Activated naive CD4-positive, alpha-beta T cell treated with anti-CD3 and anti-CD28 coated beads, Interleukin-2, amount 50 U/mL, for 24 hours (primary cell): ENCODE results near the gene ATR.
"Not testable (repeated sequence)": the region's sequence is repeated elsewhere in the genome, so short reads cannot be mapped to it uniquely, and the experiment has no call there.

Source experiments
- H3K27ac Mint-ChIP-seq: one replicate; pipeline ENCODE4 v1.8.0; 2021; ENCODE audit warnings: mild to moderate bottlenecking, mixed read lengths
- H3K27me3 Mint-ChIP-seq: one replicate; pipeline ENCODE4 v1.8.0; 2021; ENCODE audit warnings: mixed read lengths
- H3K36me3 Mint-ChIP-seq: one replicate; pipeline ENCODE4 v1.8.0; 2021; ENCODE audit warnings: mixed read lengths
- H3K4me1 Mint-ChIP-seq: one replicate; pipeline ENCODE4 v1.8.0; 2021; ENCODE audit warnings: mixed read lengths
- H3K4me3 Mint-ChIP-seq: one replicate; pipeline ENCODE4 v1.8.0; 2021; ENCODE audit warnings: mild to moderate bottlenecking, mixed read lengths
- H3K9me3 Mint-ChIP-seq: one replicate; pipeline ENCODE4 v1.8.0; 2021; ENCODE audit warnings: mixed read lengths

ATR gene

DNA sequence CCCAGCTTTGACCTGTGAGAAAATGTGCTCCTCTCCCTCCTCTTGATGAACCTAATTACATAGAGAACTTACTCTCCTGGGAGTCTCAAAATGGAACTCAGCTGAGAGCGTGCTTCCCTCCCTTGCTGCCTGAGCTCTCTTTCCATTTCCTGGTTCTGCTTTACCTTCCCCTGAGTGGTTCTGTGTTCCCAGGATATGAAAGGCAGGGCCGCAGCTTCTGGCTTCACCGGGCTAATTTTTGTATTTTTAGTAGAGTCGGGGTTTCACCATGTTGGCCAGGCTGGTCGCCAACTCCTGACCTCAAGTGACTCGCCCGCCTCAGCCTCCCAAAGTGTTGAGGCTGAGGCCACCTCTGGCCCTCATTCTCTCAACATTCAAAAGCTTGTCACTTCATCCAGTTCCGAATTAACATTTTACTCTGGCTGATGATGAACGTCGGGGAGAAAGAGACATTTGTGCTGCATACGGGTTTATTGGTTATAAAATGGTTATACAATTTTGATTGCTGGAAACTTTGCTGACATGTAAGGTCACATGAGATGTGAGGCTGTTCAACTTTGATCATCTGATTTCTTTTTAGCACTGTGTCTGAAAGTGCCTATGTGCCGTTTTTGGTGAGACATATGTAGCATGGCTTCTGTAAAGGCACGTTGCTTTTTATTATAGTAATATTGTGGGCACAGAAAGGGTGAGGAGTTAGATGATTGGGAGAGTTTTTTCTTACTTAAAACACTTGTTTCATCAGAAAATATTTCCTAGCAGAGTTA lies 24.3 kb upstream of the ATR start:
- no peak overlapping the region for H3K4me3 Mint-ChIP-seq

GRCh38 chr3:142601713-142602112 lies 23.2 kb upstream of the ATR start:
- Mint-ChIP-seq H3K4me3 (no peak overlapping the region), H3K36me3 (no peaks in the 10 kb centered on the region), H3K4me1 (peaks cover 13% of the 10 kb centered on the region), H3K27me3 (no peaks in the 10 kb centered on the region), H3K27ac (no peak overlapping the region), H3K9me3 (no peaks in the 10 kb centered on the region)

More for the DNA sequence above, 24.3 kb upstream of the ATR start:
- Mint-ChIP-seq H3K27ac (no peak overlapping the region), H3K4me1 (peaks cover 5% of the 10 kb centered on the region), H3K27me3 (no peaks in the 10 kb centered on the region), H3K36me3 (no peaks in the 10 kb centered on the region), H3K9me3 (no peaks in the 10 kb centered on the region)

DNA sequence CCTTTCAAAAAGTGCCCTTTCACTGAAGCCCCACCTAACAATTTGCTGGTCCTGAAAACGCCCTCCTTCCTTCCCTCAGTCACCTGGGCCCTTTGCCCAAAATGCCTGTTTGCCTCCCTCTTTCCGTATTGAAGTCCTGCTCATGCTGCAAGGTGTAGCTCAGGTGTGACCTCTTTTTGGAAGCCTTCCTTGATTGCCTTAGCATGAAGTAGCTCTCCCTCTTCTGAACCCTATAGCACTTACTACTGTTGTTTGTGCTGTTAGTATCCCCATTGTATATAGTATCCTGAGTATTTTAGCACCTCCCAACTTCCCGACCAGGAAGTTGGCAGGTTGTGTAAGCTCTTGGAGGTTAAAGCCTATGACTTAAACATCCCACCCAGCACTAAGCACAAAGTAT lies 19.4 kb upstream of the ATR start:
- Mint-ChIP-seq H3K9me3 (no peaks in the 10 kb centered on the region), H3K27ac (peak overlapping the region; percentile 80), H3K36me3 (no peaks in the 10 kb centered on the region), H3K27me3 (no peaks in the 10 kb centered on the region), H3K4me1 (peaks cover 21% of the 10 kb centered on the region), H3K4me3 (peak overlapping the region; percentile 55)

DNA sequence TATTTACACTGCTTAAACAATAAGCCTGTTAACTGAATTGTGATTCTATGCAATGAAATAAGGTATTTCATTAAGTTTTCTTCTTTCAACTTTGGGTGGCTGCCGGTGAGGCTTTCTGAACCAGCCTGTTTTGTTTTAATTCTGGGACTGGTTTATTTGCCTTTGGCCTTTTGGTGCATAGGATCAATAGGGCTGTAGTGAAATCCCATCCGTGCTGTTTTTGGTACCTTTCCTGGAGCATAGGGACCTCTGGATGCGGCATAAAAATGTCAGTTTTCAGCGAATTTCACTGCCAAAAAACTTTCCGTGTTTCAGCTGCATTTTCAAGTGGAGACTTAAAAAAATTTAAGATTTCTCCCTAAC lies 18.2 kb upstream of the ATR start:
- H3K36me3 Mint-ChIP-seq, result no peaks in the 10 kb centered on the region
- H3K27me3 Mint-ChIP-seq, result no peaks in the 10 kb centered on the region
- peaks cover 21% of the 10 kb centered on the region for H3K4me1 Mint-ChIP-seq
- H3K4me3 Mint-ChIP-seq, result peak overlapping the region; percentile 97
- no peak overlapping the region for H3K27ac Mint-ChIP-seq
- H3K9me3 Mint-ChIP-seq, result no peaks in the 10 kb centered on the region

- Mint-ChIP-seq H3K9me3 (no peaks in the 10 kb centered on the region), H3K36me3 (no peaks in the 10 kb centered on the region), H3K27ac (peak within 1 kb of the TSS; percentile 92), H3K4me1 (peaks cover 21% of the 10 kb centered on the region), H3K27me3 (no peaks in the 10 kb centered on the region), H3K4me3 (peak within 1 kb of the TSS; percentile 97)
These were observed 17.6 kb upstream of the ATR start, which contains the start of gene PLS1 for GRCh38 chr3:142595951-142596725. Gene PLS1, plus strand, starts transcription at chr3:142596393. Its CDS starts 67,845 bp downstream, at chr3:142664238.

GRCh38 chr3:142595581-142595950 lies 17.0 kb upstream of the ATR start:
- Mint-ChIP-seq H3K36me3 (no peaks in the 10 kb centered on the region), H3K4me3 (peak overlapping the region; percentile 97), H3K4me1 (peaks cover 21% of the 10 kb centered on the region), H3K9me3 (no peaks in the 10 kb centered on the region), H3K27ac (peak overlapping the region; percentile 92), H3K27me3 (no peaks in the 10 kb centered on the region)

GRCh38 chr3:142595141-142595540 lies 16.6 kb upstream of the ATR start:
- Mint-ChIP-seq H3K27ac (no peak overlapping the region), H3K27me3 (no peaks in the 10 kb centered on the region), H3K36me3 (no peaks in the 10 kb centered on the region), H3K9me3 (no peaks in the 10 kb centered on the region), H3K4me1 (peaks cover 21% of the 10 kb centered on the region), H3K4me3 (peak overlapping the region; percentile 97)

DNA sequence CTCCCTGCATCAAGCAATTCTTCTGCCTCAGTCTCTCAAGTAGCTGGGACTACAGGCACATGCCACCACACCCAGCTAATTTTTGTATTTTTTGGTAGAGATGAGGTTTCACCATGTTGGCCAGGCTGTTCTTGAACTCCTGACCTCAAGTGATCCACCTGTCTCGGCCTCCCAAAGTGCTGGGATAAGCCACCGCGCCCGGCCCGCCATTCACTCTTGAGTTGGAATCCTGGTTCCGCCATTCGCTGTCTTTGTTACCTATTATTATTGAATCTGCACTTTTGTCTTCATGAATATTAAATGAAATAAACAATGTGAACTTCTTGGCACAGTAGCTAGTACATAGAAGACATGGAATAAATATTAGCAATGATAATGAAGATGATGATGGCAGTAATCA lies 13.7 kb upstream of the ATR start:
- H3K27me3 Mint-ChIP-seq, H3K4me3 Mint-ChIP-seq, H3K36me3 Mint-ChIP-seq, H3K27ac Mint-ChIP-seq, H3K9me3 Mint-ChIP-seq: not testable (repeated sequence)
- H3K4me1 Mint-ChIP-seq, result peaks cover 14% of the 10 kb centered on the region

- Mint-ChIP-seq H3K27me3 (peaks cover 5% of the 10 kb centered on the region), H3K36me3 (no peaks in the 10 kb centered on the region), H3K4me1 (no peaks in the 10 kb centered on the region), H3K27ac (no peak overlapping the region), H3K9me3 (no peaks in the 10 kb centered on the region), H3K4me3 (no peak overlapping the region)
These were observed 10.2 kb upstream of the ATR start for GRCh38 chr3:142588703-142589102.

DNA sequence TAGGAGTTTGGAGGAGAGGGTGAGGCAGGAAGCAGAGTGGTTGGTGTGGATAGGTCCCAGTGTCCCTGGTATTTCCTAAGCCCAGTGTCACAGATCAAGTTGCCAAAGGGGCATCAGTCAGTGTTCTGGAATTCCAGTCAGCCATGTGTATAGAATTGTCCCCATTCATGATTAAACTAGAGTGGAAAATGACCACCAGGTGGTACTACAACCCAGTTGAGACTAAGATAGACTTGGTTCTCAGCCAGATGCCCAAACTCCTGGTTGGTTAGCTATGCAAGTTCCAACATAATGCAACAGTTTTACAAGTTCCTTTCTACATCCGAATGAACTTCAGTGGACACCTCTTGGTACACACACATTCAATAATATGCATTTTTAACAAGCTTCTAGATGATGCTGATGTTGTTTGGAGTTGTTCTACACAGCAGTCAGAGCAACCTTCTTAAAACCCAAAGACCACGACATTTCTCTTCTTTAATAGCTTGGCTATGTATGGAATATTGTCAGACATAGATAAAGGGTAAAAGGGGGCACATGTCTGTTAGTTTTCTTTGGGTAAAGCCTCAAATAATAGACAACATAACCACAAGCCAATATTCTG lies 8.4 kb upstream of the ATR start:
- H3K4me3 Mint-ChIP-seq, result no peak overlapping the region
- H3K4me1 Mint-ChIP-seq, result no peaks in the 10 kb centered on the region
- H3K36me3 Mint-ChIP-seq, result no peaks in the 10 kb centered on the region
- H3K9me3 Mint-ChIP-seq, result no peaks in the 10 kb centered on the region
- H3K27me3 Mint-ChIP-seq, result peaks cover 5% of the 10 kb centered on the region
- H3K27ac Mint-ChIP-seq, result no peak overlapping the region

GRCh38 chr3:142581070-142581469 lies 2.5 kb upstream of the ATR start:
- not testable (repeated sequence) for H3K9me3 Mint-ChIP-seq, H3K4me3 Mint-ChIP-seq, H3K27me3 Mint-ChIP-seq, H3K36me3 Mint-ChIP-seq, H3K27ac Mint-ChIP-seq
- H3K4me1 Mint-ChIP-seq, result peaks cover 28% of the 10 kb centered on the region

- peaks cover 10% of the 10 kb centered on the region for H3K36me3 Mint-ChIP-seq
- H3K27ac Mint-ChIP-seq, result peak overlapping the region; percentile 97
- peaks cover 38% of the 10 kb centered on the region for H3K4me1 Mint-ChIP-seq
These were observed 1.5 kb upstream of the ATR start for GRCh38 chr3:142580061-142580423.

GRCh38 chr3:142577696-142578328 lies 721 bp downstream of the ATR start:
- no peaks in the 10 kb centered on the region for H3K27me3 Mint-ChIP-seq
- H3K4me1 Mint-ChIP-seq, result peaks cover 55% of the 10 kb centered on the region
- peak overlapping the region; percentile 97 for H3K27ac Mint-ChIP-seq
- no peaks in the 10 kb centered on the region for H3K9me3 Mint-ChIP-seq
- peak overlapping the region; percentile 100 for H3K4me3 Mint-ChIP-seq
- H3K36me3 Mint-ChIP-seq, result peaks cover 12% of the 10 kb centered on the region

More at GRCh38 chr3:142580061-142580423, 1.5 kb upstream of the ATR start:
- Mint-ChIP-seq H3K27me3 (peaks cover 5% of the 10 kb centered on the region), H3K9me3 (no peaks in the 10 kb centered on the region), H3K4me3 (peak overlapping the region; percentile 100)

DNA sequence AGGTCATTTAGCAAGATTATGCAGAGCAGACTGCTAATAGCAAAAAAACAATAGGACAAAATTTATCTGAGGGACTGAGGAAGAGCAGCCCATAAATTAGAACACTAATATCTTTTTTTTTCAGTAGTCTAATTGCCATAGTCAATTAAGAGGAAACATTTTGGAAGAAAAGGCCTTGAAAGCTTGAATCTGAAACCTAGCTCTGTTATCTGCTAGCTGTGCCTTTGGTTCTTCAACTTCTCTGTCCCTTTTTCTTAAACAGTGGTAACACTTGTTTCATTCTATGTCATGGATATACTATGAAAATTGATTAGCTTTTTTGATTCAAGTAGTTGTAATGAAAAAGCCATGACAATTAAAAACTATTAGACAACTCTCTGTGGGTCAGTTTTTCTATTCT lies 1.7 kb downstream of the ATR start:
- no peaks in the 10 kb centered on the region for H3K27me3 Mint-ChIP-seq
- H3K36me3 Mint-ChIP-seq, result peaks cover 12% of the 10 kb centered on the region
- H3K4me3 Mint-ChIP-seq, result peak overlapping the region; percentile 100
- H3K4me1 Mint-ChIP-seq, result peaks cover 57% of the 10 kb centered on the region
- peak overlapping the region; percentile 72 for H3K27ac Mint-ChIP-seq
- no peaks in the 10 kb centered on the region for H3K9me3 Mint-ChIP-seq

DNA sequence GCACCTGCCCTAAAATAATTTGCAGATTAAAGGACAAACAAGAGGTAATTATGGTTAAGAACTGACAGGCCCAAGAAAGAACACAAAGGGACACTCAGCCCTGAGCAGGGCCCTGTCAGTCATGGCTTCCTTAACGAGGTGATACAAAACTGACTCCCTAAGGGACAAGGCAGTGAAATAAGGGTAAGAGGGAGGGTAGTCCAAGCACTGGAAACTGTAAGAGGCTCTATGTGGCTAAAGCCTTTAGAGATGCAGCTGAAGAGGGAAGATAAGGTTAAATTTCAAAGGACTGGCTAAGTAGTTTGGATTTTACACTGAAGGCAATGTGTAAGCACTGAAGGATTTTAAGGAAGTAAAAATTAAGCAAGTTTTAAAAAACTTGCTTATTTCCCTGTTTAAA lies 3.9 kb downstream of the ATR start:
- H3K4me3 Mint-ChIP-seq, result peak overlapping the region; percentile 3
- no peaks in the 10 kb centered on the region for H3K9me3 Mint-ChIP-seq
- peaks cover 18% of the 10 kb centered on the region for H3K36me3 Mint-ChIP-seq
- peaks cover 59% of the 10 kb centered on the region for H3K4me1 Mint-ChIP-seq
- H3K27ac Mint-ChIP-seq, result no peak overlapping the region
- no peaks in the 10 kb centered on the region for H3K27me3 Mint-ChIP-seq

GRCh38 chr3:142574223-142574622 lies 4.3 kb downstream of the ATR start:
- H3K4me3 Mint-ChIP-seq, result peak overlapping the region; percentile 3
- H3K27me3 Mint-ChIP-seq, H3K27ac Mint-ChIP-seq, H3K9me3 Mint-ChIP-seq: not testable (repeated sequence)
- peaks cover 57% of the 10 kb centered on the region for H3K4me1 Mint-ChIP-seq
- peaks cover 18% of the 10 kb centered on the region for H3K36me3 Mint-ChIP-seq
